GM19025 (cell line): ENCODE data around the gene ABCC3.

Experiments
- ATAC-seq: cut with Tn5 transposase; IDR thresholded peaks from one replicate; pipeline ENCODE4 v1.9.1; 2021; ENCODE audit warnings: mild to moderate bottlenecking, low read depth, moderate library complexity; ENCODE audit not compliant: unreplicated experiment

Gene ABCC3

GRCh38 chr17:50603340-50603739, 31.3 kb upstream of the ABCC3 start:
- ATAC-seq = no peak

GRCh38 chr17:50604513-50604912, 30.2 kb upstream of the ABCC3 start:
- no peak for ATAC-seq

GRCh38 chr17:50605429-50605828, 29.3 kb upstream of the ABCC3 start:
- ATAC-seq = no peak

- no peak for ATAC-seq
Measured at GRCh38 chr17:50607522-50608175, 27.0 kb upstream of the ABCC3 start.

- no peak for ATAC-seq
Measured at GRCh38 chr17:50608700-50609379, 25.8 kb upstream of the ABCC3 start.

- ATAC-seq = no peak
Measured at GRCh38 chr17:50609380-50610074, 25.2 kb upstream of the ABCC3 start.

- no peak for ATAC-seq
Measured at GRCh38 chr17:50611634-50612033, 23.0 kb upstream of the ABCC3 start.

- no peak for ATAC-seq
Measured at GRCh38 chr17:50612281-50612680, 22.4 kb upstream of the ABCC3 start.

GRCh38 chr17:50613007-50613992, 21.4 kb upstream of the ABCC3 start:
- ATAC-seq = no peak

- no peak for ATAC-seq
Measured at GRCh38 chr17:50614471-50615051, 20.1 kb upstream of the ABCC3 start.

- no peak for ATAC-seq
Measured at GRCh38 chr17:50615828-50616227, 18.9 kb upstream of the ABCC3 start.

GRCh38 chr17:50618300-50618699, 16.4 kb upstream of the ABCC3 start:
- ATAC-seq = no peak

GRCh38 chr17:50618941-50619340, 15.7 kb upstream of the ABCC3 start:
- ATAC-seq = no peak

- ATAC-seq = no peak
Measured at GRCh38 chr17:50619489-50619888, 15.2 kb upstream of the ABCC3 start.

GRCh38 chr17:50620237-50620636, 14.4 kb upstream of the ABCC3 start:
- no peak for ATAC-seq

- ATAC-seq = no peak
Measured at GRCh38 chr17:50620858-50621257, 13.8 kb upstream of the ABCC3 start.

GRCh38 chr17:50621574-50622031, 13.1 kb upstream of the ABCC3 start:
- ATAC-seq = no peak

- ATAC-seq = no peak
Measured at GRCh38 chr17:50624321-50624934, 10.3 kb upstream of the ABCC3 start.

- no peak for ATAC-seq
Measured at GRCh38 chr17:50625032-50625871, 9.4 kb upstream of the ABCC3 start.
